Uterus (tissue), 2 donors: Measurements from ENCODE around the gene GPR107.

Experiments used
- CTCF ChIP-seq, 4 experiments: fragments of 200-600 bp in 2 of 4; fragments of 450-650 bp in 2 of 4; sonication (generic) in 2 of 4; IDR thresholded peaks; one replicate each; pipeline ENCODE4 v1.5.1; 2016 to 2019; ENCODE audit warnings: antibody characterized with exemption in 4 of 4, mild to moderate bottlenecking in 2 of 4, moderate library complexity in 1 of 4
- POLR2A ChIP-seq, 2 donors: fragments of 450-650 bp; IDR thresholded peaks; one replicate each; pipeline ENCODE4 v1.6.1; 2016; ENCODE audit warnings: antibody characterized with exemption in 2 of 2, mild to moderate bottlenecking in 1 of 2, moderate library complexity in 1 of 2

- no peak for TF ChIP-seq CTCF (IDR thresholded peaks at IDR 0.05)
- no peak for TF ChIP-seq POLR2A (IDR thresholded peaks at IDR 0.05)
These were observed 62.6 kb downstream of the GPR107 start for GRCh38 chr9:130116346-130116745.
